HL-60/S4 treated with retinoic acid at 250 ng/mL for 4 days and 3 days (cell line): Measurements from ENCODE around the gene POLR3H.

Experiments used
- in situ Hi-C: fragments of 300-500 bp; cut with MboI; formaldehyde crosslinking; loops from 2 replicates; pipeline ENCODE4 v1.7.0; 2022; ENCODE audit warnings: low sequenced_read_pairs

The POLR3H gene

GRCh38 chr22:41539146-41540005, 4.9 kb downstream of the POLR3H start:
- in situ Hi-C loops, result no loop called here

- in situ Hi-C loops, result no loop called here
These were observed 5.7 kb downstream of the POLR3H start for GRCh38 chr22:41538583-41538982.

- in situ Hi-C loops, result no loop called here
These were observed 7.1 kb downstream of the POLR3H start for GRCh38 chr22:41537203-41537602.

- in situ Hi-C loops, result no loop called here
These were observed 9.0 kb downstream of the POLR3H start for GRCh38 chr22:41535244-41535643.

GRCh38 chr22:41534219-41534618, 10.1 kb downstream of the POLR3H start:
- in situ Hi-C loops, result no loop called here

- in situ Hi-C loops, result no loop called here
These were observed 11.1 kb downstream of the POLR3H start for GRCh38 chr22:41532908-41533825.

- in situ Hi-C loops, result no loop called here
These were observed 12.4 kb downstream of the POLR3H start for GRCh38 chr22:41531715-41532477.

GRCh38 chr22:41530890-41531714, 13.2 kb downstream of the POLR3H start:
- in situ Hi-C loops, result no loop called here

- in situ Hi-C loops, result no loop called here
These were observed 15.2 kb downstream of the POLR3H start for GRCh38 chr22:41528938-41529561.

GRCh38 chr22:41528132-41528766, 16.0 kb downstream of the POLR3H start:
- in situ Hi-C loops, result no loop called here

GRCh38 chr22:41526830-41527799, 17.2 kb downstream of the POLR3H start:
- in situ Hi-C loops, result no loop called here

- in situ Hi-C loops, result no loop called here
These were observed 17.9 kb downstream of the POLR3H start for GRCh38 chr22:41526226-41526829.

- in situ Hi-C loops, result no loop called here
These were observed 18.6 kb downstream of the POLR3H start for GRCh38 chr22:41525450-41526225.

GRCh38 chr22:41524809-41525449, 19.3 kb downstream of the POLR3H start:
- in situ Hi-C loops, result no loop called here

GRCh38 chr22:41524251-41524661, 20.0 kb downstream of the POLR3H start:
- in situ Hi-C loops, result no loop called here

GRCh38 chr22:41523464-41524221, 20.6 kb downstream of the POLR3H start:
- in situ Hi-C loops, result no loop called here
